ENCODE results near the gene NCKAP1.

NCKAP1 gene

DNA sequence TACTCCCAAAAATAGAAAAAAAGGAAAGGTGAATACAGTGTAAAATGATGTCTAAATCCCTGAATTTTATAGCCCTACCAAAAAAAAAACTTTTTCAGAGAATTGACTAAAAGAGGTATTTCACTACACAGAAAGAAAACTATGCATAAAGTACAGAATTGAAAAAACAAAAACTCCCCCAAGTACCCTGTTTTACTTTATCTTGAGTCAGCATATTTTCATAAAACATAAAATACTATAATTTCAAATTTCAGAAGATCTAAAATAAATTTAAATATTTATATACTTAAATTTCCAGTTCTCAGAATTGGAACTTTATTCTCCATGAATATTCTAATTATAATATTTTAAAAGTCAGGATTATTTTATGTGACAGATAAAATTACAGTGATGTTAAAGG is 10.1 kb downstream of the NCKAP1 start:
- no peak overlapping the region for H3K4me3 ChIP-seq (ENCODE audit: low read depth, low read length)
- in situ Hi-C loops (cut with HindIII; ENCODE audit: low sequenced_read_pairs), result no loop called here
- DNase-seq (ENCODE audit: low read depth), result no peak
- TF ChIP-seq, protein P1, sequence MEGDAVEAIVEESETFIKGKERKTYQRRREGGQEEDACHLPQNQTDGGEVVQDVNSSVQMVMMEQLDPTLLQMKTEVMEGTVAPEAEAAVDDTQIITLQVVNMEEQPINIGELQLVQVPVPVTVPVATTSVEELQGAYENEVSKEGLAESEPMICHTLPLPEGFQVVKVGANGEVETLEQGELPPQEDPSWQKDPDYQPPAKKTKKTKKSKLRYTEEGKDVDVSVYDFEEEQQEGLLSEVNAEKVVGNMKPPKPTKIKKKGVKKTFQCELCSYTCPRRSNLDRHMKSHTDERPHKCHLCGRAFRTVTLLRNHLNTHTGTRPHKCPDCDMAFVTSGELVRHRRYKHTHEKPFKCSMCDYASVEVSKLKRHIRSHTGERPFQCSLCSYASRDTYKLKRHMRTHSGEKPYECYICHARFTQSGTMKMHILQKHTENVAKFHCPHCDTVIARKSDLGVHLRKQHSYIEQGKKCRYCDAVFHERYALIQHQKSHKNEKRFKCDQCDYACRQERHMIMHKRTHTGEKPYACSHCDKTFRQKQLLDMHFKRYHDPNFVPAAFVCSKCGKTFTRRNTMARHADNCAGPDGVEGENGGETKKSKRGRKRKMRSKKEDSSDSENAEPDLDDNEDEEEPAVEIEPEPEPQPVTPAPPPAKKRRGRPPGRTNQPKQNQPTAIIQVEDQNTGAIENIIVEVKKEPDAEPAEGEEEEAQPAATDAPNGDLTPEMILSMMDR (IDR thresholded peaks at IDR 0.05; ENCODE audit: low read depth, low read length, missing control alignments), result no peak

DNA sequence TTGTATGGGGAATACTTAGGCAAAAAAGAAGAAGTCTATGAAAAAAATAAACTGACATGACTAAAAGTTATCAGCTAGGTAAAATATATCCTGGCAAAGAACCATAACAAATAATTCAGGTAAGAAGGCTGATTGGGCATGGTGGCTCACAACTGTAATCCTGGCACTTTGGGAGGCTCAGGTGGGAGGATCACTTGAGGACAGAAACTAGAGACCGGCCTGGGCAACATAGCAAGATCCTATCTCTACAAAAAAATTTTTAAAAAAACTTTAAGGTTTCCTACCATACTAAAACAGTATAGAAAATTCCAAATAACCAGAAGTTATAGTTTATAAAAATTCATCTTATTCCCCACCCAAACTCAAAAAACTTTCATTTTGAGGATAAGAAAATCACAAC is 10.8 kb downstream of the NCKAP1 start:
- no peak overlapping the region for H3K4me3 ChIP-seq (ENCODE audit: low read depth, low read length)
- in situ Hi-C loops (cut with HindIII; ENCODE audit: low sequenced_read_pairs), result no loop called here
- no peak for DNase-seq (ENCODE audit: low read depth)
- TF ChIP-seq, protein P1 (IDR thresholded peaks at IDR 0.05; ENCODE audit: low read depth, low read length, missing control alignments), result no peak

DNA sequence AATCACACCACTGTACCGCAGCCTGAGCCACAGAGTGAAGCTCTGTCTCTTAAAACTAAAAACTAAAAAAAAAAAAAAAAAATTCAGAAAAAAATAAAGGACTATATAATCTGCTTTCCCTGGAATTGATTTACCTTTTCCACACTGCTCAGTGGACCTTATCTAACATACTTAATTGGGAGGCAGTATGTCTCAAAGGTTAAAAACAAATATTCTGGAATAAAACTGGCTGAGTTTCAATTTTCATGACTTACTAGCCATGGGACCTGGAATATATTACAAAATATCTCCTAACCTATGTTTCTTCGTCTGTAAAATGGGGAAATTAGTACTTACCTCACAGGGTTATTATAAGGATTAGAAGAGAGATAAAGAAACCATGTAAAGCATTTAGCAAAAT is 11.8 kb downstream of the NCKAP1 start:
- no peak for DNase-seq (ENCODE audit: low read depth)
- TF ChIP-seq, protein P1 (IDR thresholded peaks at IDR 0.05; ENCODE audit: low read depth, low read length, missing control alignments), result no peak
- no peak overlapping the region for H3K4me3 ChIP-seq (ENCODE audit: low read depth, low read length)
- in situ Hi-C loops (cut with HindIII; ENCODE audit: low sequenced_read_pairs), result no loop called here

DNA sequence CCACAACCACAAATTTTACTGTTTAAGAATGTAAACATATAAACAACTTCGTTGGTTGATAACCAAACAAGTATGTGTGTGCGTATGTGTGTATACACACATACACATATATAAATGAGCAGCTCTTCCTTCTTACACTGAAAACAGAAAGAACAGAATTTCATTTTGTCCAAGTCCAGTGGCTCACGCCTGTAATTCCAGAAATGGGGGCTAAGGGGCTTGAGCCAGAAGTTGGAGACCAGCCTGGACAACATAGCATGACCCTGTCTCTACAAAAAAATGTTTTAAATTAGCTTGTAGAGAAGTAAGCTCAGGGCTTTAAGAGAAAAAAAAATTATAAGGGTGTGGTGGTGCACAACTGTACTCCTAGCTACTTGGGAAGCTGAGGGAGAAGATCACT is 12.3 kb downstream of the NCKAP1 start:
- no peak for DNase-seq (ENCODE audit: low read depth)
- in situ Hi-C loops (cut with HindIII; ENCODE audit: low sequenced_read_pairs), result no loop called here
- TF ChIP-seq, protein P1 (IDR thresholded peaks at IDR 0.05; ENCODE audit: low read depth, low read length, missing control alignments), result no peak
- no peak overlapping the region for H3K4me3 ChIP-seq (ENCODE audit: low read depth, low read length)

DNA sequence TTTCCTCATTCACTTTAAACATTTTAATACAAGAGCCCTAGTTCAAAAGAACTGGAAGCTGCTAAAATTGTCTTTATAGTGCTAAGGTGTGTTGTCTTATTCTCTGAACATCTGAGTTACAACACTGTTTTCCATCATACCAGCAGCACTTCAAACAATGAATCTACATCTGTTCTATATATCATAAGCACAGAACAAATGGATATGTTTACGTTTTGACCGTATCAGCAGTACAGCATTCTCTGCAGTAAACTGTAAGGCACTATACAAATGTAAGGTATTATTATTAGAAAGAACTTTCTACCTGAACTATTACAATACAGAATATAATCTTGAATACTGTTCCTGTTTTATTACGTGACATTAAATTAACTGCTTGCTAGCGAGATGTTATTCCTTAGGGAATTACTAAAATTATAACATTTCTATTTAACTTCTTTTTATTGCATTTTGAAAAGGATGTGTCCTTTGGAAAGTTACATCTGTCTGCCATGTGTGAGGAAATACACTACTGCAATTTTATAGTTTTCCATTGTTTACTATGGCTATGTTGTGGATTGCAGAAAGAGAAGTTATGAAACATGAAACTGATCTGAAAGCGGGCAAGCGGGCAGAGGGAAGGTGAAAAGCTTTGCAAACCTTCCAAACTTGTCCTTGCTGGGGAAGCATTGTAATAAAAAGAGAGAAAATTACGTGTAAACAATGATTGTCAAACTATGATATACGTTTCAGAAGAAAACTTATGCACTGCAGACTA is 13.7 kb downstream of the NCKAP1 start:
- no peak for DNase-seq (ENCODE audit: low read depth)
- TF ChIP-seq, protein P1 (IDR thresholded peaks at IDR 0.05; ENCODE audit: low read depth, low read length, missing control alignments), result no peak
- in situ Hi-C loops (cut with HindIII; ENCODE audit: low sequenced_read_pairs), result no loop called here
- no peak overlapping the region for H3K4me3 ChIP-seq (ENCODE audit: low read depth, low read length)

DNA sequence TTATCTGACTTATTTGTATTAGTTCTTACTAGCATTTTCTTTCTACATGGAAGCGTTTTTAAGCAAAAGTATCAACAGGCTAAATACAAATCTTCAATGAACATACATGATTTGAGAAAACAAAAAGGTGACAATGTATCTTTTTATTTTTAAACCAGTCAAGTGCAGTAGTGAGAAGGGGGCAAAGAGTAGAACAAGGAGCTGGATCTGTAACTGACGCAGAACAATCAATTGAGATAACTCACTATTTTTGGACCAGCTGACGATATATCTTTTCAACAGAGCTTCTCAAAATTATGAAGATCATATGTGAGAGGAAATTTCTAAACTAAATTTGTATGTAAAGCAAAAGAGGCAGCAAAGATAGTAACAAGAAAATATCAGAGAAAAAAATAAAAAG is 15.5 kb downstream of the NCKAP1 start:
- no peak overlapping the region for H3K4me3 ChIP-seq (ENCODE audit: low read depth, low read length)
- TF ChIP-seq, protein P1 (IDR thresholded peaks at IDR 0.05; ENCODE audit: low read depth, low read length, missing control alignments), result no peak
- DNase-seq (ENCODE audit: low read depth), result no peak
- in situ Hi-C loops (cut with HindIII; ENCODE audit: low sequenced_read_pairs), result no loop called here
